ENCODE measurements around the gene MPP4. TPM values are rescaled to one million over a fixed set of nuclear protein-coding genes. Genes with fewer than 3 reads are reported as not detected.

The MPP4 gene, protein sequence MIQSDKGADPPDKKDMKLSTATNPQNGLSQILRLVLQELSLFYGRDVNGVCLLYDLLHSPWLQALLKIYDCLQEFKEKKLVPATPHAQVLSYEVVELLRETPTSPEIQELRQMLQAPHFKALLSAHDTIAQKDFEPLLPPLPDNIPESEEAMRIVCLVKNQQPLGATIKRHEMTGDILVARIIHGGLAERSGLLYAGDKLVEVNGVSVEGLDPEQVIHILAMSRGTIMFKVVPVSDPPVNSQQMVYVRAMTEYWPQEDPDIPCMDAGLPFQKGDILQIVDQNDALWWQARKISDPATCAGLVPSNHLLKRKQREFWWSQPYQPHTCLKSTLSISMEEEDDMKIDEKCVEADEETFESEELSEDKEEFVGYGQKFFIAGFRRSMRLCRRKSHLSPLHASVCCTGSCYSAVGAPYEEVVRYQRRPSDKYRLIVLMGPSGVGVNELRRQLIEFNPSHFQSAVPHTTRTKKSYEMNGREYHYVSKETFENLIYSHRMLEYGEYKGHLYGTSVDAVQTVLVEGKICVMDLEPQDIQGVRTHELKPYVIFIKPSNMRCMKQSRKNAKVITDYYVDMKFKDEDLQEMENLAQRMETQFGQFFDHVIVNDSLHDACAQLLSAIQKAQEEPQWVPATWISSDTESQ
- total RNA-seq (2016; rRNA removed; fragmentation: Illumina TruSeq; extraction: Trizol) (not detected in 2 replicates), polyA plus RNA-seq (2011; rRNA removed) (not detected in 2 replicates), polyA minus RNA-seq (2011; rRNA and poly(A)+ RNA removed; ENCODE audit: low replicate concordance) (not detected in 2 replicates), Bru-seq, nascent RNA (percentile 24 among the genes with signal in this experiment), BruChase-seq, experiment 1, labeled RNA remaining after a 6-hour chase (percentile 28 among the genes with signal in this experiment), BruChase-seq, experiment 2, labeled RNA remaining after a 2-hour chase (percentile 30 among the genes with signal in this experiment)
- not detected in 2 replicates for total RNA-seq (2016; cell fraction: cytosol; rRNA removed; fragmentation: Illumina TruSeq; extraction: Trizol; ENCODE audit: low read depth)
- total RNA-seq (2016; cell fraction: insoluble cytoplasmic fraction; rRNA removed; fragmentation: Illumina TruSeq; extraction: Trizol): not detected in 2 replicates
- total RNA-seq (2016; cell fraction: membrane; rRNA removed; fragmentation: Illumina TruSeq; extraction: Trizol): not detected in 2 replicates
- total RNA-seq (2016; cell fraction: nucleus; rRNA removed; fragmentation: Illumina TruSeq; extraction: Trizol): not detected in 2 replicates
- polyA plus RNA-seq (2011; cell fraction: cytosol; rRNA removed): 0.03 TPM in 1 of 2 replicates, not detected in the other
- polyA plus RNA-seq (2011; cell fraction: nucleus; rRNA removed): not detected in 2 replicates
- polyA plus RNA-seq (2012): not detected in 2 replicates
- not detected in 2 replicates for polyA plus RNA-seq (2016; cell fraction: cytosol; fragmentation: Illumina TruSeq; extraction: Trizol; ENCODE audit: low read depth)
- not detected in 2 replicates for polyA plus RNA-seq (2016; cell fraction: insoluble cytoplasmic fraction; fragmentation: Illumina TruSeq; extraction: Trizol; ENCODE audit: low read depth)
- polyA plus RNA-seq (2016; cell fraction: membrane; fragmentation: Illumina TruSeq; extraction: Trizol; ENCODE audit: low read depth): not detected in 2 replicates
- not detected in 2 replicates for polyA plus RNA-seq (2016; cell fraction: nucleus; fragmentation: Illumina TruSeq; extraction: Trizol; ENCODE audit: insufficient read depth, low read depth)
- polyA minus RNA-seq (2011; cell fraction: cytosol; rRNA and poly(A)+ RNA removed): not detected in 2 replicates
- polyA minus RNA-seq (2011; cell fraction: nucleus; rRNA and poly(A)+ RNA removed): 0.25 TPM in 1 of 2 replicates, not detected in the other
- long read RNA-seq, experiment 1: 0 reads
- long read RNA-seq, experiment 2: 0 reads

DNA sequence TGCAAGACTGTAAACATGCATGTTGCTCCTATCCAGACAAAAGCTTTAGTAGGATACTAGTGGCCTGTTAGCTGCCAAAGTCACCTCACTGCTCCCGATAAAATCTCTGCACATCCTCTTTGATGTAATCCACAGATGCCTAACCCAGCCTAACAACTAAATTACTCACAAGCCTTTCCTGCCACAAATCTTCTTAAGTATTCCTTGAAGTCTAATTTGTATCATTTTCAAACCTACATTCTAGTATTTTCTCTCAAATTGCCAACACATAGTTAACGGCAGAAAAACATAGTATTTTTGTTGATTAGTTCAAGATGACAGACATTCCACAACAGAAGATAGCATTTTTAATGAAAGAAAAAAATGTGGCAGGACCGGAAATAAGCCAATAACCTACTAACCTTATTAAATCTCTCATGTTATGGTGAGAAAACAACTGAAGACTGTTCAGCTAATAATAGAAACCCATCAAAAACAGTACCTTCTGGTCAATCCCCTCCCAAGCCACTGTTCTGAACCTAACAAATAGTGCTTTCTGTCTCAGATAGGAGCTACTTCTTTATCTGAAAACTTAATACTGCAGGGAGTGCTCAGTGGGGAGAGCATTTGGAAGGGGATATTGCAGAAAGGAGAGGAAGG lies at the start of gene MPP4:
Gene MPP4 (minus strand): TSS at position 57 of the 639 bp plus-strand sequence. CDS start 4,690 bp downstream, outside the sequence.
- Histone ChIP-seq H3K4me3 (replicated peaks in 1 of 3; ENCODE audit: insufficient read depth in 1 of 3, low read depth in 2 of 3, low read length in 3 of 3) (no peak within 1 kb of the TSS), H3K27me3 (ENCODE audit: control insufficient read depth in 1 of 2, insufficient read depth in 2 of 2, low read length in 2 of 2) (peaks cover 0 to 5% of the 10 kb centered on the region in 2 experiments; a peak in 1 of 5 replicates), H3K79me2 (ENCODE audit: insufficient read depth, low read length) (no peaks in the 10 kb centered on the region), H2AFZ (ENCODE audit: low read length) (no peak within 1 kb of the TSS), H3K36me3 (replicated peaks in 1 of 2; ENCODE audit: control insufficient read depth in 1 of 2, insufficient read depth in 2 of 2, low read length in 2 of 2) (peaks cover 0 to 12% of the 10 kb centered on the region in 2 experiments; a peak in 1 of 5 replicates), H3K9ac (ENCODE audit: insufficient read depth, low read depth, low read length) (no peak within 1 kb of the TSS), H3K27ac (ENCODE audit: extremely low read length, insufficient read depth, low read length) (no peak within 1 kb of the TSS), H3K9me3 (ENCODE audit: low read length) (no peaks in the 10 kb centered on the region), H3K4me1 (ENCODE audit: insufficient read depth, low read length) (no peaks in the 10 kb centered on the region), H3K4me2 (ENCODE audit: low read depth, low read length) (no peak within 1 kb of the TSS), H4K20me1 (ENCODE audit: insufficient read depth, low read length) (no peaks in the 10 kb centered on the region)
- WGBS (ENCODE audit: low lambda C conversion rate): 70% methylated on average over 3 of the region's 3 CpGs
- ChIA-PET POLR2A (no interaction called here), CTCF (ENCODE audit: low intra/inter-chr PET ratio, low total read pairs) (no interaction called here)
- intact Hi-C loops (cut with micrococcal nuclease; ENCODE audit: unreplicated experiment): no loop called here
- in situ Hi-C loops (cut with HindIII; ENCODE audit: extremely low pct_ligation_motif_present, low pct_unique_long_range_greater_than_20kb): no loop called here
- FAIRE-seq (no peak), ATAC-seq (no peak), DNase-seq (ENCODE audit: low spot score) (no peak)
- no TSS peak for BruUV-seq (replicated peaks)
- TF ChIP-seq RFXAP (CRISPR knock-in tag; IDR thresholded peaks at IDR 0.05; ENCODE audit: borderline replicate concordance): no peak
- no peak for TF ChIP-seq ELF3 (CRISPR knock-in tag; IDR thresholded peaks at IDR 0.05)
- TF ChIP-seq, protein P1, sequence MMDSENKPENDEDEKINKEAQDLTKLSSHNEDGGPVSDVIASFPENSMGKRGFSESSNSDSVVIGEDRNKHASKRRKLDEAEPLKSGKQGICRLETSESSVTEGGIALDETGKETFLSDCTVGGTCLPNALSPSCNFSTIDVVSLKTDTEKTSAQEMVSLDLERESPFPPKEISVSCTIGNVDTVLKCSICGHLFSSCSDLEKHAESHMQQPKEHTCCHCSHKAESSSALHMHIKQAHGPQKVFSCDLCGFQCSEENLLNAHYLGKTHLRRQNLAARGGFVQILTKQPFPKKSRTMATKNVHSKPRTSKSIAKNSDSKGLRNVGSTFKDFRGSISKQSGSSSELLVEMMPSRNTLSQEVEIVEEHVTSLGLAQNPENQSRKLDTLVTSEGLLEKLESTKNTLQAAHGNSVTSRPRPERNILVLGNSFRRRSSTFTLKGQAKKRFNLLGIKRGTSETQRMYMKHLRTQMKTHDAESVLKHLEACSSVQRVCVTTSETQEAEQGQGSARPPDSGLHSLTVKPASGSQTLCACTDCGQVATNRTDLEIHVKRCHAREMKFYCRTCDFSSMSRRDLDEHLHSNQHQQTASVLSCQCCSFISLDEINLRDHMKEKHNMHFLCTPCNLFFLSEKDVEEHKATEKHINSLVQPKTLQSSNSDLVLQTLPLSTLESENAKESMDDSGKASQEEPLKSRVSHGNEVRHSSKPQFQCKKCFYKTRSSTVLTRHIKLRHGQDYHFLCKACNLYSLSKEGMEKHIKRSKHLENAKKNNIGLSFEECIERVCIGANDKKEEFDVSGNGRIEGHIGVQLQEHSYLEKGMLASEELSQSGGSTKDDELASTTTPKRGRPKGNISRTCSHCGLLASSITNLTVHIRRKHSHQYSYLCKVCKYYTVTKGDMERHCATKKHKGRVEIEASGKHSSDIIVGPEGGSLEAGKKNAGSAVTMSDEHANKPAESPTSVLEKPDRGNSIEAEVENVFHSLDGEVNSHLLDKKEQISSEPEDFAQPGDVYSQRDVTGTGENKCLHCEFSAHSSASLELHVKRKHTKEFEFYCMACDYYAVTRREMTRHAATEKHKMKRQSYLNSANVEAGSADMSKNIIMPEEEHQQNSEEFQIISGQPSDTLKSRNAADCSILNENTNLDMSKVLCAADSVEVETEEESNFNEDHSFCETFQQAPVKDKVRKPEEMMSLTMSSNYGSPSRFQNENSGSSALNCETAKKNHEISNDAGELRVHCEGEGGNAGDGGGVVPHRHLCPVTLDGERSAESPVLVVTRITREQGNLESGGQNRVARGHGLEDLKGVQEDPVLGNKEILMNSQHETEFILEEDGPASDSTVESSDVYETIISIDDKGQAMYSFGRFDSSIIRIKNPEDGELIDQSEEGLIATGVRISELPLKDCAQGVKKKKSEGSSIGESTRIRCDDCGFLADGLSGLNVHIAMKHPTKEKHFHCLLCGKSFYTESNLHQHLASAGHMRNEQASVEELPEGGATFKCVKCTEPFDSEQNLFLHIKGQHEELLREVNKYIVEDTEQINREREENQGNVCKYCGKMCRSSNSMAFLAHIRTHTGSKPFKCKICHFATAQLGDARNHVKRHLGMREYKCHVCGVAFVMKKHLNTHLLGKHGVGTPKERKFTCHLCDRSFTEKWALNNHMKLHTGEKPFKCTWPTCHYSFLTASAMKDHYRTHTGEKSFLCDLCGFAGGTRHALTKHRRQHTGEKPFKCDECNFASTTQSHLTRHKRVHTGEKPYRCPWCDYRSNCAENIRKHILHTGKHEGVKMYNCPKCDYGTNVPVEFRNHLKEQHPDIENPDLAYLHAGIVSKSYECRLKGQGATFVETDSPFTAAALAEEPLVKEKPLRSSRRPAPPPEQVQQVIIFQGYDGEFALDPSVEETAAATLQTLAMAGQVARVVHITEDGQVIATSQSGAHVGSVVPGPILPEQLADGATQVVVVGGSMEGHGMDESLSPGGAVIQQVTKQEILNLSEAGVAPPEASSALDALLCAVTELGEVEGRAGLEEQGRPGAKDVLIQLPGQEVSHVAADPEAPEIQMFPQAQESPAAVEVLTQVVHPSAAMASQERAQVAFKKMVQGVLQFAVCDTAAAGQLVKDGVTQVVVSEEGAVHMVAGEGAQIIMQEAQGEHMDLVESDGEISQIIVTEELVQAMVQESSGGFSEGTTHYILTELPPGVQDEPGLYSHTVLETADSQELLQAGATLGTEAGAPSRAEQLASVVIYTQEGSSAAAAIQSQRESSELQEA (CRISPR knock-in tag; IDR thresholded peaks at IDR 0.05; ENCODE audit: not compliant biosample characterization): no peak
- TF ChIP-seq, protein P2, sequence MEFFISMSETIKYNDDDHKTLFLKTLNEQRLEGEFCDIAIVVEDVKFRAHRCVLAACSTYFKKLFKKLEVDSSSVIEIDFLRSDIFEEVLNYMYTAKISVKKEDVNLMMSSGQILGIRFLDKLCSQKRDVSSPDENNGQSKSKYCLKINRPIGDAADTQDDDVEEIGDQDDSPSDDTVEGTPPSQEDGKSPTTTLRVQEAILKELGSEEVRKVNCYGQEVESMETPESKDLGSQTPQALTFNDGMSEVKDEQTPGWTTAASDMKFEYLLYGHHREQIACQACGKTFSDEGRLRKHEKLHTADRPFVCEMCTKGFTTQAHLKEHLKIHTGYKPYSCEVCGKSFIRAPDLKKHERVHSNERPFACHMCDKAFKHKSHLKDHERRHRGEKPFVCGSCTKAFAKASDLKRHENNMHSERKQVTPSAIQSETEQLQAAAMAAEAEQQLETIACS (CRISPR knock-in tag; IDR thresholded peaks at IDR 0.05): no peak
